ENCODE measurements around the gene WDR3.
A peak's percentile ranks its signal among the peaks of the same experiment; 100 is the strongest.
"Not testable (repeated sequence)": the region's sequence is repeated elsewhere in the genome, so short reads cannot be mapped to it uniquely, and the experiment has no call there.

Gene WDR3

DNA sequence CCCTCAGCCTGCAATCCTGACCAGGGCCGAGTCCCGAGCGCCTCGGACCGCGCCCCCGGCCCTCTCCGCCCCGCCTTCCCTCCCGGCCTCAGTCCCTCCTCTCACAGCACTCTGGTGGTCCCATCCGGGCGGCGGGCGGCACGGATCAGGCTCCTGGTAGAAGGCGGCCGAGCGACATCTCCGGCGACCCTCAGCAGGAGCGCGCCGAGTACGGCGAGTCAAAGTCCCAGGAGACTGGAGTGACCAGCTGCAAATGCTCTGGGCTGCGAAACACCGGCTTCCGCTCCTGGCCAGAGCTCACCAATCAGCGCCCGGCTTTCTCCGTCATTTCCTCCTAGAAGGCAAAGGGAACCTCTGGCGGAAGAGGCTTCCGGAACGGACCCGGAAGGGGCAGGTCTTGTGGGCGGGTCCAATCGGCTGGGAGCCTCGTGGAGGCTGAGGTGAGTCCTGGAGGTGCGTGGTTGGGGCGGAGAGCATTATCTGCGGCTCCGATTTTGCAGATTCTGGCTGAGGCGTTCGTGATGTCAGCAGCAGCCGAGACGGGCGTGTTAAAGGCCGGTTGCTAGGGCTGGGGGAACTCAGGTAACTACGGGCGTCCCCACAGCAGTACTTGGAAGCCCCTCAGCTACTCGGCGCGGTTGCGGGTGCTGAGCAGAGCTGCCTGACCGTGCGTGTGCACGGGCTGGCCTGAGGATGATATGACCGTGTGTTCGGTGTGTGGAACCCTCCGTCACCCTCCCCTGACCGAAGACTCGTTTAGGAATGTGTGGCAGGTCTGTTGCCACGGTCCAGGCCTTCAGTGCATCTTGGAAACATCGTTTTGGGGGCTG, at the start of gene WDR3, which contains the start of gene GDAP2:
WDR3 (plus strand) TSS at position 397 of the 830 bp plus-strand sequence. CDS start 3,581 bp downstream, outside the sequence.
GDAP2 (minus strand) TSS at position 279 of the 830 bp plus-strand sequence. CDS start 9,264 bp downstream, outside the sequence.
- peak; percentile 79 for FAIRE-seq

DNA sequence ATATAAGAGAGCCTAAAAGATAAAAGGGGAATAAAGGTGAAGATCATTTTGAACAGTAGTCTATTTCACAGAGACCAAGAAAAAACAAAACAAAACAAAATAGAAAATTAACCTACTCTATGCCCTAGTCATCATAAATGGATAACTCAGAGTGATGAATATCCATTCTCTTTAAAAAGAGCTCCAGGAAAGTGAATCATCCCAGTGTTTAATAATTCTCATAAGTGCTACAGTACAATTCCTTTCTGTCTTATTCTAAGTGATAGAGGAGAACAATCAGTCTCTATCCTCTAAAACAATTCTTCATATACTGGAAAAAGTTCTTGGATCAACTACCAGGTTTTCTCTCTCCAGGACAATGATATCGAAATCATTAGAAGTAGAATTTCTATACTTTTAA, 45.9 kb upstream of the WDR3 start:
- no peak for FAIRE-seq

DNA sequence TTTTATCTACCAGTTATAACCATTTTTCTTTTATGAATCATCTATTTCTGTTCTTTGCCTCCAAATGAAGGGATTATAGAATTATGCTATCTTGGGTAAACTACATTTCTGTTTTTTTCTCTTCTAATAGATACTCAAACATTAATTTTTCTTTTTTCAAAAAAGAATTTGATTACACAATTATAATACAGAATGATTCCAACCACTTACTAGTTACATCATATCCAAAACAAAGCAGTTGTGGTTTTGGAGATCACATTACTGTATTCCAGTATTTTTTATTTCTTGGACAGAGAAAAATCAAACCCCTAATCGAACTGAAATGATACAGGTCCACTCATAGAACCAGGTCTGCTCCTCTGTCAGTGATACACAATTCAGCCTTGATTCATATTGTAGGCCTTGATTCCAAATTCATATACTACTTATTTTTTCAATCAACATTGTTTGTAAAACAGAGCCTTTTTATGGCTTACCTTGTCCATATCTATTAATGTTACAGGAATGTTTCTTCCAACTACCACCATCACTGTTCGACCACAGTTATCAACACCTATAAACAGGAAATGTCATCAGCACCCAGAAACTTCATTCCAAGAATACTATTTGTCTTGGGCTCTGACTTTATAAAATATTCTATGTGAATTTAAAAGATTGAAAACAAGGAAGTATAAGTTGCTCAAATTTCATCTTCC, 43.3 kb upstream of the WDR3 start:
- FAIRE-seq: no peak

DNA sequence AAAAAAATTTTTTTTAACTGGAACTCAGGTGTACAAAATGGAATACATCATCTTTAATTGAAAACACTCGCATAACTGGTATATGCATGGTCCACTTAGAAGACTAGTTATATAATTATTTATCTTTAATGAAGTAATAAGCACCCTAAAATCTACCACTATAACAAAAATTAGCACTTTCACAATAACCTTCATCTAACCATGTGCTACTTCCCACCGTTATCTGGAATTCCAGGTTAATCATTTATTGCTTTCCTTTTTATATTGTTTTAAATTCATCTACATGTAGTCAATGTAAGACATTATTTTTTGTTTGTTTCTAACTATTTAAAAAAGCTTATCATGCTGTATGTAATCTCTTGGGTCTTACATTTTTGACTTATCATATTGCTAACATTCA, 39.1 kb upstream of the WDR3 start:
- no peak for FAIRE-seq

GRCh38 chr1:117892512-117892911, 37.0 kb upstream of the WDR3 start:
- no peak for FAIRE-seq

DNA sequence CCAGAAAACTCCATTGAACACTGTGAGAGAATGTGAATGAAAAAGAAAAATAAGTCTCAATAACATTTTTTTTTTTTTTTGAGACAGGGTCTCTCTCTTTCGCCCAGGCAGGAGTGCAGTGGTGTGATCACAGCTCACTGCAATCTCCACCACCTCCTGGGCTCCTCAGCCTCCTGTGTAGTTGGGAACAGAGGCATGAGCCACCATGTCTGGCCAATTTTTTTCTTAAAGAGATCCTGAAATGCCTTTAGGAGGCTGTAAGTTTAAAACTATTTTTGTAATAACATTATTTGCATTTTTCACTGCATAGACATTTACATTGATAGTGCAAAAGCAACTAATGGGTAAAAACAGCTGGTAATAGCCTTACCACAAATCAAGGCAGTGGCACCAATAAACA, 35.5 kb upstream of the WDR3 start:
- FAIRE-seq: no peak

DNA sequence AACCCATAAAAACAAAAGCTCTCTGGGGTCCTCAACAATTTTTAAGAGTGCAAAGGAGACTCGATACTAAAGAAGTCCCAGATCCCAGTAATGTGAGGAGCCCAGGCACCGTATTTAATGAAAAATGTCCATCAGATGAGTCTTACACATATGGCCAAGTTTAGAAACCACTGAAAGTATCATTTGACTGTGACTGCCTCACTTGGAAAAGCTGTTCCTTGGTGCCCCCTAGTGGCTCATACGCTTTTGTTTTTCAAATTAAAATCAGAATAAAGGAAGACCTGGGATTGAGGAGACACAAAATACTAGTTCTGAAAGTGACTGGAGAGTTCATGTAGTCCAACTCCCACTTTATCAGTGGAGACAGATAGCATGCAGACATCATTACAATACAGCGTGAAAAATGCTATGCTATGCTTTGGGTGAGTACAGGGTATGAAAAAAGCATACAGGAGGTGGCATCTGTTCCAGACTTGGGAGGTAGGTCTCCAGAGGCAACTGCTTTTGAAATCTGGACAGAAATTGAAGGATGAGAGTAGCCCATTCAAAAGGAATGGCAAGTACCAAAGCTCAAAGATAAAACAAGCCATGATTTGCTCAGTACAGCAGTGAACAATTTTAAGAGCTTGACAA, 33.9 kb upstream of the WDR3 start:
- peak; percentile 90 for FAIRE-seq

DNA sequence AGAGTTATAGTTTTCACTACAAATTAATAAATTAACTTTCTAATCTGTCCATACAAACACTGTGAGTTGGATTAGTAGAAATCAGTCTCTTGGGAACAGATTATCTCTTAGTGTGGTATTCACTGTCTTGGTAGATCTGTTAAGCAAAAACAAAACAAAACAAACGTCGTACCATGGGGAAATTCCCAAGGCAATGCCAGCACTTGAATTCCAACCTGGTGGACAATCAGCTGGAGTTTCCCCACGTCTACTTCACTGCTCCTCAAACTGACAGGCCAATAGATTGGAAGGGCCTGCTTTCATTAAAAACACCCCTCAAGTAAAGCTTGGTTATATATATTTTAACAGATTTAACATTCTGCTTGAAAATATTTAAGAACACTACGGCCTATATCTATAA, 32.0 kb upstream of the WDR3 start:
- no peak for FAIRE-seq

- FAIRE-seq: peak; percentile 16
Measured at GRCh38 chr1:117899801-117900200, 29.7 kb upstream of the WDR3 start.

GRCh38 chr1:117902944-117903343, 26.6 kb upstream of the WDR3 start:
- FAIRE-seq: peak; percentile 35

DNA sequence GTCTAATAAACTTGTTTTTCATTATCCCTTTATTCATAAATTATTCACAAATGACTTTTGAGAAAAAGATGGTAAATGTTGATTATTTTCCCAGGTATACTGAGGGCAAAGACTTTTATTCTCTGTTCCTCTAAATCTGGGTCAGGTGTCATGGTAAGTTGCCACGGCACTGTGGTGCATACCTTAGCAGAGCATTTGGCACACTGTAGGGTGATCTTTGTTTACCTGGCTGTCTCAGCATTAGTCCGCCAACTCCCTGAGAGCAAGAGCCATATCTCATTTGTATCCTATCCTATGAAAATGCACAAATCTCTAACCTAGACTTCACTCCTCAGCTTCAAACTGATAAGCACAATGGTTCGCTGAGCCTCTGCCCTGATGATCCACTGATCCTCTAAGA, 25.1 kb upstream of the WDR3 start:
- no peak for FAIRE-seq

DNA sequence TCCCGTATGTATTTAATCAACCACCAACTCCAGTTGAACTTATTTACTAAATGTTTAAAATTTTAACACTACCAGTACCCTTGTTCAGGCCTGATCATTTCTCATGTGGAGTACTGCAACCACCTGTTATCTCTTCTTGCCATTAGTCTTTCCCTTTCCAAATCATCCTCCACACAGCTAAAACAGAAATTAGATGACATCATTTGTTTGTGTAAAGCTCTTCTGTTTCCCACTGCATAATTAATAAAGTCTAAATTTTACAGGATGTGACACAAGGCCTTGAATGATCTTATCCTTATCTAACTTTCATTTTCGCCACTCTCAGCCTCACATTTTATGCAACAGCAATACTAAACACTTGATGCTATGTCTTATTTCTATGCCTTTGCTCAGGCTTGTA, 24.5 kb upstream of the WDR3 start:
- no peak for FAIRE-seq

- no peak for FAIRE-seq
Measured at GRCh38 chr1:117911051-117911450, 18.5 kb upstream of the WDR3 start.

- FAIRE-seq: no peak
Measured at GRCh38 chr1:117919376-117919775, 10.2 kb upstream of the WDR3 start.

DNA sequence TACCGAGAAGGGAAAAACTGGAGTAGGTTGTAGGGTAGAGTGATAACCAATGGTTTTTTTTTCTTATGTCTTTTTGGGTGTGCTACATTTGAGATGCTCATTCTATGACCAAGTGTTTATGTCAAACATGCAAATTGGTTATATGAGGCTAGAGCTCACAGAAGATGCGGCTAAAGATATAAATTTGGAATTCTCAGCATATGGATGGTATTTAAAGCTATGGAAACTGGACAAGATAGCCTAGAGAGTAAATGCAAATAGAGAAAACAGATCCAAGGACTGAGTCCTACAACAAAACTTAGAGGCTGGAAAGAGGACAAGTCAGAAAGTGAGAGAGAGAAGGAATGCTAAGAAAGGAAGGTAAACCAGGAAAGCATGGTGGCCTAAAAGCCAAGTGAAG, 7.5 kb upstream of the WDR3 start:
- no peak for FAIRE-seq

DNA sequence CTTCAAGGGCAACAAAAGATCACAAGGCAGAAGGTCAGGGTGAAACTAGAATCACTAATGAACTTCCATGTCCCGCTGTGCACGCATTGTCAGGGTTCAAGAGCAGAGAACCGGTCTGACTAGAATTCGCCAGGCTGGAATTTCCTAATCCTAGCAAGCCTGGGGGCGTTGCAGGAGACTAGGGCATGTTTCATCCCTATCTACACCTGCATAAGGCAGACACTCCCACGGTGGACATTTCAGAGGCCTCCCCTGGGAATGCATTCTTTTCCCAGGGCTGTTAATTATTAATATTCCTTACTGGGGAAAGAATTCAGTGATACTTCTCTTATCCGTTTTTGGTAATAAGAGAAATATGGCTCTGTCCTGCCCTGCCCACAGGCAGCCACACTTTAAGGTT, 6.8 kb upstream of the WDR3 start:
- not testable (repeated sequence) for FAIRE-seq

GRCh38 chr1:117925981-117926380, 3.6 kb upstream of the WDR3 start:
- no peak for FAIRE-seq

DNA sequence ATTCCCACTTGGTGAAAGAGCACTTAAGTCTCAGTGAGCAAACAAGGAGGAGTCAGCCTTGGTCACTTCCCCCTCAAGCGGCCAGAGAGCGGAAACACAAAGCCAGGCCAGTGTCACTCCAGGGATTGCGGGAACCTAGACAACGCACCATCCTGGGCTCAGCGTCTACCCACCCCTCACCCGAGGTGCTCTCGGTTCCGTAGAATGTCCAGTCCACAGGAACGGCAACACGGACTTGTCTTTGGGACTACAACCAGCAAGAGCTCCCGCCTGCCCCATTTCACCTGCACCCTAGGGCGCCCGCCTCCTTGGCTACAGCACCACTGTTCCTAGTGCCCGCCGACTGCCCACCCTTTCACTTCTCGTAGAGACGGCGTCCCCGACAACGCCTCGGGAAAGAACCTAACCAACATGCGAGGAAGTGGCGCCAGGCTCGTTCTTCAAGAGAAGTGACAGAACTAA, 627 bp upstream of the WDR3 start:
- no peak for FAIRE-seq

DNA sequence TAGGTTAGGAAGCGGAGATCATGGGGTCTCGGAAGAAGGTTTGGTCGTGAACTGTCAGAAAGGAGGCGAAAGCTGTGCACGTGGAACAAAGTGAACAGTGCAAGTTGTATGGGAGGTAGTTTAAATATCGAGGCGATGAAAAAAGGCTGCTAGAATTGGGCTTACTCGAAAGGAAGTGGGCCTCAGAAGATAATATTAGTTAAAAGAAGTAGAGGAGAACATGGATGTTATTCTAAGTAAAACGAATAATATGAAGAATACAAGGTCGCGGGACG, 571 bp downstream of the WDR3 start:
- FAIRE-seq: no peak

DNA sequence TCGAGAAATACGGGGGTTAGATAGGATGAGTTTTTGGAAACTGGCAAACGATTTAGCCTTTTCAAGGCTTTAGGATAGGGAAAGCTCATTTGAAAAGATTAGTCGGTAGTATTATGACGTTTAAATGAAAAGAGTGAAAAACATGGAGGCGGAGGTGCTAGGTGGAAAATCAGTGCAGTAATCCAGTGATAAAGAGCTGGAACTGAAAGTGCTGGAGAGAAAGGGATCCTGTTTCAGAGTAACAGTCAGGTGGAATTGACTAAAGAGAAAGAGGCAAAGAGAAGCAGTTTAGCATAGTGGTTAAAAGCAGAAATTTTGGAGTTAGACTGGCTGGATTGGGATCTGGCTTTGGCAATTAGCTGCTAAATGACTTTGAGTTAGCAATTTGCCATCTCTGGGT, 945 bp downstream of the WDR3 start:
- FAIRE-seq: no peak

- no peak for FAIRE-seq
Measured at GRCh38 chr1:117932576-117932975, 3.0 kb downstream of the WDR3 start.

DNA sequence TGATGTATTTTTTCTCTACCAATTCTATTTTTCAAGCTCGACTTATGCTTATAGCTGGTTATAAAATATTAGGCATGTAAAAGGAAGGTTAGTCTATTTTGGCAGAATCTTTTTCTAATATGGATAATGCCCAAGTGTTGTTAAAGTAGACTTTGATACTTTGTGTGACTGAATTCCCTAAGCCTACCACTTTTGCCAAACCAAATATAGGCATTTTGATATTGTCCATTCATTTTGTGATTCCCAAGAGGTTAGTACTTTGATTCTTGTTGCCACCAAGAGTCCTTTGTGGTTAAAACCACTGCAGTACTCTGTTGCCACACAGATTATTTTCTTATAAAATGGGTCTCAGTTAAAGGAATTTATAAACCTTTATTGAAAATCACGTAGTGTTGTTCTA, 4.2 kb downstream of the WDR3 start:
- FAIRE-seq: no peak

DNA sequence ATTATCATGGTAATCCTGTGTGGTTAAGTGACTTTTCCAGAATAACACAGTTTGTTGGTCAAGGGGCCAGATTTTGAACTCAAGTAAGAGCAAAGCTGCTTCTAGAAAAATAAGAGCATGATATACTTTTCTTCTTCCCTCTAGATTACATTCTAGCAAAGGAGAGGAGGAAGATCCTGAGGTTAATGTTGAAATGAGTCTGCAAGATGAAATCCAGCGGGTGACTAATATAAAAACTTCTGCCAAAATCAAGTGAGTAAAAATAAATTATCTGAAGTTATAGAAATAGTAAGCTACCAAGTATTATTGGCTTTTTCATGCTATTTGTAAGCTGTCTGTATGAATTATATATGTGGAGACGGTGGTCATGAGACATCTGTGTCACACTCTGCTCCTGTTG, 12.8 kb downstream of the WDR3 start:
- no peak for FAIRE-seq

DNA sequence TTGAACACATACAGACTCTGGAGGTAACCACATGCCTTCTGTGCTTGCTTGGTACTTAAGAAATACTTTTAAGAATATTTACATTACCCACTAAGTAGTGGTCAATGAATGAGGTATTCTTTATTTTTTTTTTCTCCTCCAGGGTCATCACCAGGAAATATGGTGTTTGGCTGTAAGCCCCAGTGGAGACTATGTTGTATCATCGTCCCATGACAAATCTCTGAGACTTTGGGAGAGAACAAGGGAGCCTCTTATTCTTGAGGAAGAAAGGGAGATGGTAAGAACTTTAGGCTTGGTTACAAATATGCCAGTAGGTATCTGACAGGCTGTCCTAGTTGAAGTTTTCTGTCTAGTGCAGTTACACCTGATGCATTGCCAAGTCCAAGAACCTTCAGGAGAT, 22.8 kb downstream of the WDR3 start:
- FAIRE-seq: no peak

Data from A204.1 (cell line).